ENCODE results near the gene DNAH17. TPM values are rescaled to one million over a fixed set of nuclear protein-coding genes. Genes with fewer than 3 reads are reported as not detected.

The DNAH17 gene
- total RNA-seq, 1 experiment from 2014 or later = 0.11 TPM

GRCh38 chr17:78522031-78522809, 55.0 kb downstream of the DNAH17 start:
- no TSS peak for BruUV-seq (replicated peaks)
- ChIA-PET CTCF (no interaction called here), POLR2A (ENCODE audit: low non-redundant PET) (no interaction called here)
- TF ChIP-seq EZH2 (IDR thresholded peaks at IDR 0.05; ENCODE audit: borderline replicate concordance, low read depth, low read length, poor library complexity, severe bottlenecking) = no peak
- no peak for TF ChIP-seq CTCF (conservative IDR thresholded peaks at IDR 0.05; ENCODE audit: low read depth, low read length)
- Histone ChIP-seq H3K4me1 (ENCODE audit: insufficient read depth, low read length, poor library complexity, severe bottlenecking) (no peaks in the 10 kb centered on the region), H3K36me3 (ENCODE audit: insufficient read depth, low read length, poor library complexity, severe bottlenecking) (no peaks in the 10 kb centered on the region), H3K4me3 (ENCODE audit: low read depth, low read length, poor library complexity, severe bottlenecking) (no peak overlapping the region), H3K9me3 (ENCODE audit: low read depth, low read length, poor library complexity, severe bottlenecking) (no peaks in the 10 kb centered on the region), H3K27ac (ENCODE audit: low read depth, low read length, poor library complexity, severe bottlenecking) (no peak overlapping the region), H3K27me3 (replicated peaks; ENCODE audit: insufficient read depth, low read depth, low read length, poor library complexity) (no peaks in the 10 kb centered on the region)
- no peak for DNase-seq (ENCODE audit: low spot score)
- intact Hi-C loops (cut with micrococcal nuclease; ENCODE audit: unreplicated experiment) = no loop called here

- H3K27me3 ChIP-seq (replicated peaks; ENCODE audit: insufficient read depth, low read depth, low read length, poor library complexity) = no peaks in the 10 kb centered on the region
- intact Hi-C loops (cut with micrococcal nuclease; ENCODE audit: unreplicated experiment) = no loop called here
- H3K9me3 ChIP-seq (ENCODE audit: low read depth, low read length, poor library complexity, severe bottlenecking) = no peaks in the 10 kb centered on the region
- BruUV-seq (replicated peaks) = no TSS peak
- TF ChIP-seq CTCF (conservative IDR thresholded peaks at IDR 0.05; ENCODE audit: low read depth, low read length) (no peak), EZH2 (IDR thresholded peaks at IDR 0.05; ENCODE audit: borderline replicate concordance, low read depth, low read length, poor library complexity, severe bottlenecking) (no peak)
- H3K36me3 ChIP-seq (ENCODE audit: insufficient read depth, low read length, poor library complexity, severe bottlenecking) = no peaks in the 10 kb centered on the region
- no peaks in the 10 kb centered on the region for H3K4me1 ChIP-seq (ENCODE audit: insufficient read depth, low read length, poor library complexity, severe bottlenecking)
- no peak overlapping the region for H3K27ac ChIP-seq (ENCODE audit: low read depth, low read length, poor library complexity, severe bottlenecking)
- no peak for DNase-seq (ENCODE audit: low spot score)
- H3K4me3 ChIP-seq (ENCODE audit: low read depth, low read length, poor library complexity, severe bottlenecking) = no peak overlapping the region
- POLR2A ChIA-PET (ENCODE audit: low non-redundant PET) = no interaction called here
- CTCF ChIA-PET = no interaction called here
Observed at GRCh38 chr17:78517421-78517820, 59.8 kb downstream of the DNAH17 start.

GRCh38 chr17:78515480-78515879, 61.7 kb downstream of the DNAH17 start:
- H3K27me3 ChIP-seq (replicated peaks; ENCODE audit: insufficient read depth, low read depth, low read length, poor library complexity) = no peaks in the 10 kb centered on the region
- POLR2A ChIA-PET (ENCODE audit: low non-redundant PET) = no interaction called here
- BruUV-seq (replicated peaks) = no TSS peak
- no peak for TF ChIP-seq EZH2 (IDR thresholded peaks at IDR 0.05; ENCODE audit: borderline replicate concordance, low read depth, low read length, poor library complexity, severe bottlenecking)
- no peak for TF ChIP-seq CTCF (conservative IDR thresholded peaks at IDR 0.05; ENCODE audit: low read depth, low read length)
- CTCF ChIA-PET = no interaction called here
- no peaks in the 10 kb centered on the region for H3K4me1 ChIP-seq (ENCODE audit: insufficient read depth, low read length, poor library complexity, severe bottlenecking)
- no peak overlapping the region for H3K4me3 ChIP-seq (ENCODE audit: low read depth, low read length, poor library complexity, severe bottlenecking)
- no peaks in the 10 kb centered on the region for H3K9me3 ChIP-seq (ENCODE audit: low read depth, low read length, poor library complexity, severe bottlenecking)
- no peaks in the 10 kb centered on the region for H3K36me3 ChIP-seq (ENCODE audit: insufficient read depth, low read length, poor library complexity, severe bottlenecking)
- H3K27ac ChIP-seq (ENCODE audit: low read depth, low read length, poor library complexity, severe bottlenecking) = no peak overlapping the region
- intact Hi-C loops (cut with micrococcal nuclease; ENCODE audit: unreplicated experiment) = no loop called here
- DNase-seq (ENCODE audit: low spot score) = no peak
